Esophagus (tissue), 2 donors: ENCODE measurements around the gene C17orf50. TPM values are rescaled to one million over a fixed set of nuclear protein-coding genes. Genes with fewer than 3 reads are reported as not detected.
"Not testable (repeated sequence)": the region's sequence is repeated elsewhere in the genome, so short reads cannot be mapped to it uniquely, and the experiment has no call there.

Experiments
- H3K27ac ChIP-seq, 2 donors: one replicate each; pipeline ENCODE4 v1.5.1; 2013; ENCODE audit warnings: low read depth in 2 of 2, mild to moderate bottlenecking in 2 of 2, inconsistent platforms in 1 of 2, low read length in 1 of 2, moderate library complexity in 1 of 2
- H3K27me3 ChIP-seq, 2 donors: one replicate each; pipeline ENCODE4 v1.6.1; 2013; ENCODE audit warnings: low read length in 2 of 2, control low read depth in 1 of 2, mild to moderate bottlenecking in 1 of 2; ENCODE audit not compliant: insufficient read depth in 2 of 2, control insufficient read depth in 1 of 2
- H3K36me3 ChIP-seq, 2 donors: one replicate each; pipeline ENCODE4 v1.6.1; 2013; ENCODE audit warnings: low read length in 1 of 2; ENCODE audit not compliant: control insufficient read depth in 2 of 2, insufficient read depth in 2 of 2
- H3K4me1 ChIP-seq, 2 donors: one replicate each; pipeline ENCODE4 v1.6.1; 2013; ENCODE audit warnings: low read length in 1 of 2; ENCODE audit not compliant: control insufficient read depth in 2 of 2, insufficient read depth in 2 of 2
- H3K4me3 ChIP-seq, 2 donors: one replicate each; pipeline ENCODE4 v1.5.1; 2013; ENCODE audit warnings: low read length in 2 of 2, mild to moderate bottlenecking in 2 of 2, low read depth in 1 of 2, moderate library complexity in 1 of 2
- H3K9me3 ChIP-seq, 2 donors: one replicate each; pipeline ENCODE4 v1.6.1; 2013; ENCODE audit warnings: mild to moderate bottlenecking in 2 of 2, low read depth in 1 of 2, low read length in 1 of 2, moderate library complexity in 1 of 2; ENCODE audit not compliant: control insufficient read depth in 2 of 2, insufficient read depth in 1 of 2
- WGBS, 2 donors: extraction: QIAGEN DNeasy Blood & Tissue Kit; methylation state at CpG; one replicate each; pipeline ENCODE4 v1.1.7; 2013; 5-methylcytosine and 5-hydroxymethylcytosine counted together
- polyA plus RNA-seq, 2 donors: library from polyadenylated mRNA; stranded (reverse); fragments of 200-250 nt; gene quantifications; one replicate each; pipeline ENCODE4 v1.2.3, GENCODE V29; 2013
- donor health status: healthy with polysubstance abuse.
- donor health status: Bipolar disorder and iron deficiency.

The C17orf50 gene
- polyA plus RNA-seq, 2 donors: 0.14 TPM; not detected in 1

- no peaks in the 10 kb centered on the region for H3K27me3 ChIP-seq
- 73 to 81% methylated on average over 6 of the region's 6 CpGs for WGBS, 2 donors
- H3K4me3 ChIP-seq: no peak overlapping the region
- H3K9me3 ChIP-seq: no peaks in the 10 kb centered on the region
- H3K27ac ChIP-seq: no peak overlapping the region
- peaks cover 0 to 15% of the 10 kb centered on the region in 2 donors for H3K4me1 ChIP-seq
- no peaks in the 10 kb centered on the region for H3K36me3 ChIP-seq
Observed at GRCh38 chr17:35748979-35749378, 11.7 kb upstream of the C17orf50 start.

GRCh38 chr17:35749560-35750412, 10.9 kb upstream of the C17orf50 start:
- no peaks in the 10 kb centered on the region for H3K9me3 ChIP-seq
- no peaks in the 10 kb centered on the region for H3K36me3 ChIP-seq
- no peak overlapping the region for H3K27ac ChIP-seq
- no peak overlapping the region for H3K4me3 ChIP-seq
- no peaks in the 10 kb centered on the region for H3K27me3 ChIP-seq
- 7 to 11% methylated on average over 32 to 35 of the region's 35 CpGs for WGBS, 2 donors
- H3K4me1 ChIP-seq: peaks cover 0 to 15% of the 10 kb centered on the region in 2 donors

GRCh38 chr17:35750526-35751395, 9.9 kb upstream of the C17orf50 start:
- H3K36me3 ChIP-seq: no peaks in the 10 kb centered on the region
- H3K4me3 ChIP-seq: no peak overlapping the region
- no peaks in the 10 kb centered on the region for H3K27me3 ChIP-seq
- H3K4me1 ChIP-seq: peaks cover 0 to 15% of the 10 kb centered on the region in 2 donors
- WGBS, 2 donors: 73 to 74% methylated on average over 10 of the region's 10 CpGs
- H3K9me3 ChIP-seq: no peaks in the 10 kb centered on the region
- H3K27ac ChIP-seq: no peak overlapping the region

GRCh38 chr17:35751541-35751940, 9.1 kb upstream of the C17orf50 start:
- not testable (repeated sequence) for H3K27me3 ChIP-seq, H3K4me3 ChIP-seq, H3K9me3 ChIP-seq, H3K36me3 ChIP-seq, H3K27ac ChIP-seq
- 84 to 86% methylated on average over 4 of the region's 4 CpGs for WGBS, 2 donors
- H3K4me1 ChIP-seq: peaks cover 0 to 15% of the 10 kb centered on the region in 2 donors

- H3K36me3 ChIP-seq: no peaks in the 10 kb centered on the region
- H3K4me1 ChIP-seq: peaks cover 0 to 15% of the 10 kb centered on the region in 2 donors
- H3K9me3 ChIP-seq: no peaks in the 10 kb centered on the region
- WGBS, 2 donors: 54 to 57% methylated on average over 16 of the region's 16 CpGs
- H3K4me3 ChIP-seq: no peak overlapping the region
- H3K27me3 ChIP-seq: no peaks in the 10 kb centered on the region
- no peak overlapping the region for H3K27ac ChIP-seq
Observed at GRCh38 chr17:35752471-35752870, 8.2 kb upstream of the C17orf50 start.

- H3K4me1 ChIP-seq: peaks cover 0 to 15% of the 10 kb centered on the region in 2 donors
- no peaks in the 10 kb centered on the region for H3K27me3 ChIP-seq
- 38 to 40% methylated on average over 9 of the region's 9 CpGs for WGBS, 2 donors
- no peaks in the 10 kb centered on the region for H3K9me3 ChIP-seq
- no peak within 1 kb of the TSS for H3K4me3 ChIP-seq
- H3K27ac ChIP-seq: no peak within 1 kb of the TSS
- no peaks in the 10 kb centered on the region for H3K36me3 ChIP-seq
Observed at GRCh38 chr17:35752945-35753764, 7.5 kb upstream of the C17orf50 start, which contains the start of gene GAS2L2. GAS2L2 (minus strand) TSS chr17:35753239; CDS start chr17:35752850, 389 bp downstream.

- no peaks in the 10 kb centered on the region for H3K9me3 ChIP-seq
- peaks cover 0 to 2% of the 10 kb centered on the region in 2 donors for H3K4me1 ChIP-seq
- no peaks in the 10 kb centered on the region for H3K36me3 ChIP-seq
- H3K27ac ChIP-seq: no peak overlapping the region
- no peak overlapping the region for H3K4me3 ChIP-seq
- H3K27me3 ChIP-seq: no peaks in the 10 kb centered on the region
Observed at GRCh38 chr17:35757243-35757642, 3.4 kb upstream of the C17orf50 start.

- Histone ChIP-seq H3K4me1 (peaks cover 5 to 6% of the 10 kb centered on the region in 2 donors), H3K27me3 (no peaks in the 10 kb centered on the region), H3K4me3 (no peak overlapping the region), H3K27ac (no peak overlapping the region), H3K9me3 (no peaks in the 10 kb centered on the region), H3K36me3 (no peaks in the 10 kb centered on the region)
- 76 to 83% methylated on average over 5 of the region's 5 CpGs for WGBS, 2 donors
Observed at GRCh38 chr17:35761601-35762000, 914 bp downstream of the C17orf50 start.

GRCh38 chr17:35763767-35764122, 3.1 kb downstream of the C17orf50 start:
- Histone ChIP-seq H3K36me3 (no peaks in the 10 kb centered on the region), H3K9me3 (no peaks in the 10 kb centered on the region), H3K27ac (no peak overlapping the region), H3K4me3 (peak overlapping the region in 1 of 2 donors; percentile 54), H3K27me3 (no peaks in the 10 kb centered on the region), H3K4me1 (peaks cover 5 to 6% of the 10 kb centered on the region in 2 donors)
- whole genome bisulfite sequencing, 2 donors: 30 to 34% methylated on average over 16 to 17 of the region's 17 CpGs
